Measurements from ENCODE around the gene TRIM71. TPM values are rescaled to one million over a fixed set of nuclear protein-coding genes. Genes with fewer than 3 reads are reported as not detected.
A peak's percentile ranks its signal among the peaks of the same experiment; 100 is the strongest.

TRIM71 gene
- total and polyA plus RNA-seq, 2 of the 13 experiments (the other 11 are each of a cell fraction or from before 2014, with no cell fraction given) = 21.7 to 76.9 TPM

DNA sequence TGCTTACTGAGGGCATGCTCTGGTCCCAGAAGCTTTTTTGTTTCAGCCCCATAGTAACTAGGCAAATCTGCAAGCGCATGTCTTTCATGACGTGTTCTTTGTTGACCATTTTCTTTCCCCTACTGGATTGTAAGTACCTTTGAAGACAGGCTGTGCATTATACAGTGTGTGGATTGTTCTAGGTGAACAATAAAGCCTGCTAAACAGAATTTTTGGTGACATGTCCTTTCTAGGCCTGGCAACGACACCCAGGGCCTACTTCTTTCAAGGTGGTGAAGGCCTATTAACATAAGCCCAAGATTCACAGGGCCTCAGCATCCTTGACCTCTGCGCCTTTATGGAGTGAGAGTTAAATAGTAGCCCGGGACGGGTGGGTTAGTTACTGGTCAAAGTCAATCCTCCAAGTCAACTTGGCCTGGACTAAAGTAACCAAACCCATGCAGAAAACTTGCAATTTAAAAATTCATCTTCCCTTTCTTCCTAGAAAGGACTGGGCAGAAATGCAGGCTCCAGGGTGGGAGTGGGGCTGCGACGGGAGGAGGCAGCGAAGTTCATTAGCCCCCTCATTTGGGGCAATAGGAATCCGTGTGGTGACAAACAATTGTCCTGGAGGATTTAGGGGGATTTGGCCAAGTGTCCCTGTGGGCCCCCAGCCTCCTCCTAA is 37.6 kb upstream of the TRIM71 start (continued):
- TF ChIP-seq JARID2 (CRISPR knock-in tag; IDR thresholded peaks at IDR 0.05; ENCODE audit: insufficient replicate concordance) (no peak), CHD4 (IDR thresholded peaks at IDR 0.05; ENCODE audit: borderline replicate concordance, low read length) (no peak)
- TF ChIP-seq, protein P1, sequence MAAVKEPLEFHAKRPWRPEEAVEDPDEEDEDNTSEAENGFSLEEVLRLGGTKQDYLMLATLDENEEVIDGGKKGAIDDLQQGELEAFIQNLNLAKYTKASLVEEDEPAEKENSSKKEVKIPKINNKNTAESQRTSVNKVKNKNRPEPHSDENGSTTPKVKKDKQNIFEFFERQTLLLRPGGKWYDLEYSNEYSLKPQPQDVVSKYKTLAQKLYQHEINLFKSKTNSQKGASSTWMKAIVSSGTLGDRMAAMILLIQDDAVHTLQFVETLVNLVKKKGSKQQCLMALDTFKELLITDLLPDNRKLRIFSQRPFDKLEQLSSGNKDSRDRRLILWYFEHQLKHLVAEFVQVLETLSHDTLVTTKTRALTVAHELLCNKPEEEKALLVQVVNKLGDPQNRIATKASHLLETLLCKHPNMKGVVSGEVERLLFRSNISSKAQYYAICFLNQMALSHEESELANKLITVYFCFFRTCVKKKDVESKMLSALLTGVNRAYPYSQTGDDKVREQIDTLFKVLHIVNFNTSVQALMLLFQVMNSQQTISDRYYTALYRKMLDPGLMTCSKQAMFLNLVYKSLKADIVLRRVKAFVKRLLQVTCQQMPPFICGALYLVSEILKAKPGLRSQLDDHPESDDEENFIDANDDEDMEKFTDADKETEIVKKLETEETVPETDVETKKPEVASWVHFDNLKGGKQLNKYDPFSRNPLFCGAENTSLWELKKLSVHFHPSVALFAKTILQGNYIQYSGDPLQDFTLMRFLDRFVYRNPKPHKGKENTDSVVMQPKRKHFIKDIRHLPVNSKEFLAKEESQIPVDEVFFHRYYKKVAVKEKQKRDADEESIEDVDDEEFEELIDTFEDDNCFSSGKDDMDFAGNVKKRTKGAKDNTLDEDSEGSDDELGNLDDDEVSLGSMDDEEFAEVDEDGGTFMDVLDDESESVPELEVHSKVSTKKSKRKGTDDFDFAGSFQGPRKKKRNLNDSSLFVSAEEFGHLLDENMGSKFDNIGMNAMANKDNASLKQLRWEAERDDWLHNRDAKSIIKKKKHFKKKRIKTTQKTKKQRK (IDR thresholded peaks at IDR 0.05; ENCODE audit: low read length) = no peak

DNA sequence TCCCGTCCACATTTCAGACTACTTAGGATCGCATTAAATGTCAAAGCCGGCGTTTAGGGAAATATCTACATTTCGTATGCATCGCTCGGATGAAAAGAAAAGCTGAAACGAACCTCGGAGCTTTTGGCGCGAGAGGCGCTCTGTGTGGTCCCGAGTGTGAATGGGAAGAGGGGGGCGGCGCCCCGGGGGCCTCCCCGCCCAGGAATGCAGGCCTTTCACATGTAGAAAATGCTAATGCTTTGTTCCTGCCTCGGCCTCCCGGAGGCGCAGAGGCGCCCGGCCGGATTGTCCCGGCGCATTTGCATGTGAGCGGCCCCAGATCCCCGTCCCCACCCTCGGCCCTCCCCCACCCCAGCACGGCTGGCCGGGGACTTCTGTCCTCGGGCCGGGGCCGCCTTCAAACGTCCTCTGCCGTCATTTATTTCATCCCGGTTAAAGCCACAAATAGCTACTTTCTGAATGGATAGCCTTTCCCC is 37.0 kb upstream of the TRIM71 start:
- no peaks in the 10 kb centered on the region; a peak in 1 of 5 replicates for H3K27me3 ChIP-seq (ENCODE audit: control insufficient read depth in 1 of 2, insufficient read depth in 2 of 2, low read length in 2 of 2)
- intact Hi-C loops (cut with micrococcal nuclease; ENCODE audit: unreplicated experiment) (loop anchor here (1.0 to 2.0 kb wide), 4 partner anchors 36 to 154 kb away; no protein-coding TSS in a partner anchor), in situ Hi-C loops (cut with HindIII; ENCODE audit: extremely low pct_ligation_motif_present, low pct_unique_long_range_greater_than_20kb) (loop anchor here (5.0 kb wide), 2 partner anchors 37 to 43 kb away; partner anchors contain the start of gene TRIM71)
- BruUV-seq (replicated peaks) = no TSS peak
- H3K4me2 ChIP-seq (ENCODE audit: low read depth, low read length) = peak overlapping the region; percentile 84
- H3K27ac ChIP-seq (ENCODE audit: extremely low read length, insufficient read depth, low read length) = peak overlapping the region; percentile 85
- peak; percentile 85 for DNase-seq (ENCODE audit: low spot score)
- WGBS (ENCODE audit: low lambda C conversion rate) = 0% methylated on average over 24 of the region's 36 CpGs
- peak; percentile 82 for ATAC-seq
- H3K79me2 ChIP-seq (ENCODE audit: insufficient read depth, low read length) = peaks cover 15% of the 10 kb centered on the region
- CTCF ChIA-PET (ENCODE audit: low intra/inter-chr PET ratio, low total read pairs) = interaction anchor here (1.6 kb wide), 1 partner anchor 47 kb away, joined by 6 read pairs; no protein-coding TSS in a partner anchor
- no peak for FAIRE-seq
- H3K4me3 ChIP-seq (replicated peaks in 1 of 3; ENCODE audit: insufficient read depth in 1 of 3, low read depth in 2 of 3, low read length in 3 of 3) = peak overlapping the region; percentile 68 to 81 (median 71)
- no peaks in the 10 kb centered on the region for H4K20me1 ChIP-seq (ENCODE audit: insufficient read depth, low read length)
- H3K36me3 ChIP-seq (replicated peaks in 1 of 2; ENCODE audit: control insufficient read depth in 1 of 2, insufficient read depth in 2 of 2, low read length in 2 of 2) = no peaks in the 10 kb centered on the region
- H3K9ac ChIP-seq (ENCODE audit: insufficient read depth, low read depth, low read length) = peak overlapping the region; percentile 81
- H2AFZ ChIP-seq (ENCODE audit: low read length) = no peak overlapping the region
- H3K9me3 ChIP-seq (ENCODE audit: low read length) = no peaks in the 10 kb centered on the region
- peaks cover 43% of the 10 kb centered on the region for H3K4me1 ChIP-seq (ENCODE audit: insufficient read depth, low read length)
- POLR2A ChIA-PET = interaction anchor here (0.9 to 7.4 kb wide), 7 partner anchors 12 to 122 kb away, joined by 3 to 57 read pairs (median 4); no protein-coding TSS in a partner anchor
- no peak; the same call in 1 of the 2 replicates for TF ChIP-seq ZNF20 (CRISPR knock-in tag; IDR thresholded peaks at IDR 0.05)
- TF ChIP-seq, protein P2, sequence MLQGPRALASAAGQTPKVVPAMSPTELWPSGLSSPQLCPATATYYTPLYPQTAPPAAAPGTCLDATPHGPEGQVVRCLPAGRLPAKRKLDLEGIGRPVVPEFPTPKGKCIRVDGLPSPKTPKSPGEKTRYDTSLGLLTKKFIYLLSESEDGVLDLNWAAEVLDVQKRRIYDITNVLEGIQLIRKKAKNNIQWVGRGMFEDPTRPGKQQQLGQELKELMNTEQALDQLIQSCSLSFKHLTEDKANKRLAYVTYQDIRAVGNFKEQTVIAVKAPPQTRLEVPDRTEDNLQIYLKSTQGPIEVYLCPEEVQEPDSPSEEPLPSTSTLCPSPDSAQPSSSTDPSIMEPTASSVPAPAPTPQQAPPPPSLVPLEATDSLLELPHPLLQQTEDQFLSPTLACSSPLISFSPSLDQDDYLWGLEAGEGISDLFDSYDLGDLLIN (CRISPR knock-in tag; IDR thresholded peaks at IDR 0.05; ENCODE audit: borderline replicate concordance) = no peak
- TF ChIP-seq TP53 (CRISPR knock-in tag; conservative IDR thresholded peaks at IDR 0.05) = no peak
- TF ChIP-seq HCFC1 (IDR thresholded peaks at IDR 0.05; ENCODE audit: low read depth, low read length) = no peak
- TF ChIP-seq, protein P3, sequence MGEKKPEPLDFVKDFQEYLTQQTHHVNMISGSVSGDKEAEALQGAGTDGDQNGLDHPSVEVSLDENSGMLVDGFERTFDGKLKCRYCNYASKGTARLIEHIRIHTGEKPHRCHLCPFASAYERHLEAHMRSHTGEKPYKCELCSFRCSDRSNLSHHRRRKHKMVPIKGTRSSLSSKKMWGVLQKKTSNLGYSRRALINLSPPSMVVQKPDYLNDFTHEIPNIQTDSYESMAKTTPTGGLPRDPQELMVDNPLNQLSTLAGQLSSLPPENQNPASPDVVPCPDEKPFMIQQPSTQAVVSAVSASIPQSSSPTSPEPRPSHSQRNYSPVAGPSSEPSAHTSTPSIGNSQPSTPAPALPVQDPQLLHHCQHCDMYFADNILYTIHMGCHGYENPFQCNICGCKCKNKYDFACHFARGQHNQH (CRISPR knock-in tag; IDR thresholded peaks at IDR 0.05) = 0 out of 2 replicates have a peak, but pooled peaks have one; percentile 20
- 0 out of 2 replicates have a peak, but pooled peaks have one; percentile 24 for TF ChIP-seq ZMYM2 (CRISPR knock-in tag; IDR thresholded peaks at IDR 0.05)
- no peak for TF ChIP-seq ATF7-NPFF (CRISPR knock-in tag; IDR thresholded peaks at IDR 0.05; ENCODE audit: low read depth)
- no peak for TF ChIP-seq ZNF484 (CRISPR knock-in tag; IDR thresholded peaks at IDR 0.05; ENCODE audit: borderline replicate concordance, low read depth)
- TF ChIP-seq, protein P4, sequence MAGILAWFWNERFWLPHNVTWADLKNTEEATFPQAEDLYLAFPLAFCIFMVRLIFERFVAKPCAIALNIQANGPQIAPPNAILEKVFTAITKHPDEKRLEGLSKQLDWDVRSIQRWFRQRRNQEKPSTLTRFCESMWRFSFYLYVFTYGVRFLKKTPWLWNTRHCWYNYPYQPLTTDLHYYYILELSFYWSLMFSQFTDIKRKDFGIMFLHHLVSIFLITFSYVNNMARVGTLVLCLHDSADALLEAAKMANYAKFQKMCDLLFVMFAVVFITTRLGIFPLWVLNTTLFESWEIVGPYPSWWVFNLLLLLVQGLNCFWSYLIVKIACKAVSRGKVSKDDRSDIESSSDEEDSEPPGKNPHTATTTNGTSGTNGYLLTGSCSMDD (CRISPR knock-in tag; IDR thresholded peaks at IDR 0.05) = no peak
- TF ChIP-seq FOXP1 (IDR thresholded peaks at IDR 0.05) = no peak
- no peak for TF ChIP-seq FOXP1 (CRISPR knock-in tag; IDR thresholded peaks at IDR 0.05)

All from HepG2 (cell line).